Testis (tissue), 2 donors: ENCODE results near the gene SLC41A1.

ENCODE experiments used
- POLR2A ChIP-seq: fragments of 450-650 bp; IDR thresholded peaks from one replicate; pipeline ENCODE4 v1.6.1; 2017; ENCODE audit warnings: antibody characterized with exemption, mild to moderate bottlenecking, moderate library complexity
- TF ChIP-seq, protein P1 (sequence below), 3 experiments: fragments of 450-650 bp in 2 of 3; fragments of 200-600 bp in 1 of 3; sonication (generic) in 1 of 3; IDR thresholded peaks; one replicate each; pipeline ENCODE4 v1.5.1; 2016 to 2019; ENCODE audit warnings: antibody characterized with exemption in 3 of 3, mild to moderate bottlenecking in 2 of 3, moderate library complexity in 1 of 3

- TF ChIP-seq, protein P1, sequence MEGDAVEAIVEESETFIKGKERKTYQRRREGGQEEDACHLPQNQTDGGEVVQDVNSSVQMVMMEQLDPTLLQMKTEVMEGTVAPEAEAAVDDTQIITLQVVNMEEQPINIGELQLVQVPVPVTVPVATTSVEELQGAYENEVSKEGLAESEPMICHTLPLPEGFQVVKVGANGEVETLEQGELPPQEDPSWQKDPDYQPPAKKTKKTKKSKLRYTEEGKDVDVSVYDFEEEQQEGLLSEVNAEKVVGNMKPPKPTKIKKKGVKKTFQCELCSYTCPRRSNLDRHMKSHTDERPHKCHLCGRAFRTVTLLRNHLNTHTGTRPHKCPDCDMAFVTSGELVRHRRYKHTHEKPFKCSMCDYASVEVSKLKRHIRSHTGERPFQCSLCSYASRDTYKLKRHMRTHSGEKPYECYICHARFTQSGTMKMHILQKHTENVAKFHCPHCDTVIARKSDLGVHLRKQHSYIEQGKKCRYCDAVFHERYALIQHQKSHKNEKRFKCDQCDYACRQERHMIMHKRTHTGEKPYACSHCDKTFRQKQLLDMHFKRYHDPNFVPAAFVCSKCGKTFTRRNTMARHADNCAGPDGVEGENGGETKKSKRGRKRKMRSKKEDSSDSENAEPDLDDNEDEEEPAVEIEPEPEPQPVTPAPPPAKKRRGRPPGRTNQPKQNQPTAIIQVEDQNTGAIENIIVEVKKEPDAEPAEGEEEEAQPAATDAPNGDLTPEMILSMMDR (IDR thresholded peaks at IDR 0.05), result no peak
- TF ChIP-seq POLR2A, result no peak
These were observed 11.9 kb downstream of the SLC41A1 start for GRCh38 chr1:205800981-205801703.
